ENCODE results near the gene POT1.

Gene POT1

GRCh38 chr7:124943472-124943871 lies 13.8 kb upstream of the POT1 start:
- no peak for TF ChIP-seq CTCF (IDR thresholded peaks at IDR 0.05; ENCODE audit: low read depth, low read length)
- H3K4me3 ChIP-seq (ENCODE audit: low read depth, low read length): no peak overlapping the region

- no peak for TF ChIP-seq CTCF (IDR thresholded peaks at IDR 0.05; ENCODE audit: low read depth, low read length)
- H3K4me3 ChIP-seq (ENCODE audit: low read depth, low read length): no peak overlapping the region
These were observed 12.8 kb upstream of the POT1 start for GRCh38 chr7:124942399-124942798.

GRCh38 chr7:124940306-124940705 lies 10.7 kb upstream of the POT1 start:
- TF ChIP-seq CTCF (IDR thresholded peaks at IDR 0.05; ENCODE audit: low read depth, low read length): no peak
- no peak overlapping the region for H3K4me3 ChIP-seq (ENCODE audit: low read depth, low read length)

- TF ChIP-seq CTCF (IDR thresholded peaks at IDR 0.05; ENCODE audit: low read depth, low read length): no peak
- no peak overlapping the region for H3K4me3 ChIP-seq (ENCODE audit: low read depth, low read length)
These were observed 8.5 kb upstream of the POT1 start for GRCh38 chr7:124938128-124938527.

- H3K4me3 ChIP-seq (ENCODE audit: low read depth, low read length): no peak overlapping the region
These were observed 7.5 kb upstream of the POT1 start for GRCh38 chr7:124937076-124937475.

GRCh38 chr7:124934841-124935240 lies 5.2 kb upstream of the POT1 start:
- no peak overlapping the region for H3K4me3 ChIP-seq (ENCODE audit: low read depth, low read length)
- TF ChIP-seq CTCF (IDR thresholded peaks at IDR 0.05; ENCODE audit: low read depth, low read length): no peak

More at GRCh38 chr7:124937076-124937475, 7.5 kb upstream of the POT1 start:
- no peak for TF ChIP-seq CTCF (IDR thresholded peaks at IDR 0.05; ENCODE audit: low read depth, low read length)

GRCh38 chr7:124930655-124931597 lies 1.3 kb upstream of the POT1 start:
- no peak overlapping the region for H3K4me3 ChIP-seq (ENCODE audit: low read depth, low read length)
- no peak for TF ChIP-seq CTCF (IDR thresholded peaks at IDR 0.05; ENCODE audit: low read depth, low read length)

All from WI38 (cell line).